BJ (cell line): ENCODE data around the gene PAX9. TPM values are rescaled to one million over a fixed set of nuclear protein-coding genes. Genes with fewer than 3 reads are reported as not detected.

Source experiments
- CTCF ChIA-PET: fragments of 350-600 bp; formaldehyde crosslinking; extraction: SDS; loops from one replicate; lab custom pipeline; 2021; ENCODE audit warnings: antibody characterized with exemption, inconsistent platforms; lab: Yijun Ruan, JAX
- POLR2A ChIA-PET: fragments of 300-600 bp; sonication (Branson Sonifier 250); formaldehyde crosslinking; extraction: SDS; loops from one replicate; lab custom pipeline; 2021; ENCODE audit warnings: antibody characterized with exemption; lab: Charles Lee
- DNase-seq: peaks from one replicate; pipeline ENCODE4 v3.0.0-alpha.2; 2011; ENCODE audit warnings: low read depth
- H3K27me3 ChIP-seq: 2 replicates; pipeline ENCODE4 v1.6.0; 2011; ENCODE audit warnings: low read length; ENCODE audit not compliant: control insufficient read depth, insufficient read depth
- H3K36me3 ChIP-seq: 2 replicates; pipeline ENCODE4 v1.5.1; 2011; ENCODE audit warnings: low read length; ENCODE audit not compliant: control insufficient read depth, insufficient read depth
- H3K4me3 ChIP-seq: 2 replicates; pipeline ENCODE4 v1.5.1; 2011; ENCODE audit warnings: low read depth, mild to moderate bottlenecking, control low read depth, low read length
- polyA plus RNA-seq: library from polyadenylated mRNA; depleted of rRNA; stranded (reverse); fragments of >200 nt; gene quantifications from 2 replicates; pipeline ENCODE4 v1.2.3, GENCODE V29; 2011
- TF ChIP-seq, protein P1 (sequence below): IDR thresholded peaks from 2 replicates; pipeline ENCODE4 v1.5.1; 2011; ENCODE audit warnings: low read depth, mild to moderate bottlenecking, control low read depth, inconsistent platforms, low read length, moderate library complexity; ENCODE audit not compliant: insufficient read depth

Gene PAX9
- polyA plus RNA-seq, 1 experiment = not detected

DNA sequence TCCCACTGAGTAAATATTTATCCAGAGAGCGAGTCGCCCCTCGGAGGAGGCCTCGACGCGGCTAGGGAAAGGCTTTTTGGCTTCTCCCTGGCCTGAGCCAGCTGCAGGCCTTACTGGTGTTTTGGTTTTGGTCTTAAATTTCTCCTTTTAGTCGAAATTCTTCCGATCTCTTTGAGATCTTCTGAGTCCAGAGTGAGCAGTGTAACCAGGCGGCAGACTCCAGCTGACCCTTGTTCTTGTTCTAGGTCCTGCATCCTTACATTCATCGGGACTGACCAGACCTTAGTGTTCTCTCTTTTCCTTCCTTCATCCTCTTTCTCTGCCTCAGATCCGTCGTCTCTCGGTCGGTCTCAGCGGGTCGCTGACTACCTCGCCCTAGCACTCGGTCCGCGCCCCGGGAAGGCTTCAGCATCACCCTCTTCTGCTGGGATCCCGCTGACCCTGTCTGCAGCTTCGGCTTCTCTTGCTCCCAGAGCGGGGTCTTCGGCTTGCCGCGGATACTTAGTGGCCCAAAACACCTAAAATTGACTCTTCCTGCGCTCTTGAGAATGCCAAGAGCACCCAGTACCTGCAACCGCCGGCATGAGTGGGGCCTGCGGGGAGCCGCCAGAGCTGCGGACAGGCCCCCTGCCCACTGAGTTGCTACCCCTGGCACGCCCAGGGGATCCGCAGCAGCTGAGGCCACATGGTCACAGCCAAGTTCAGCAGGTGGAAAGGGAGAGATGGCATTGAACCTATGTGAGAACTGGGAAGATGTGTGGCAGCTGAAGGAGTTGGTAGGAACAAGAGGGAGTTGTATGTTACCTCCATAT lies 2.4 kb upstream of the PAX9 start:
- H3K4me3 ChIP-seq = no peak overlapping the region
- CTCF ChIA-PET = interaction anchor here (0.9 kb wide), 1 partner anchor 491 kb away, joined by 4 read pairs; no protein-coding TSS in a partner anchor
- POLR2A ChIA-PET = interaction anchor here (0.6 kb wide), 1 partner anchor 28 kb away, joined by 4 read pairs; no protein-coding TSS in a partner anchor
- no peaks in the 10 kb centered on the region for H3K36me3 ChIP-seq
- no peak for DNase-seq
- H3K27me3 ChIP-seq = peaks cover 83% of the 10 kb centered on the region
- TF ChIP-seq, protein P1, sequence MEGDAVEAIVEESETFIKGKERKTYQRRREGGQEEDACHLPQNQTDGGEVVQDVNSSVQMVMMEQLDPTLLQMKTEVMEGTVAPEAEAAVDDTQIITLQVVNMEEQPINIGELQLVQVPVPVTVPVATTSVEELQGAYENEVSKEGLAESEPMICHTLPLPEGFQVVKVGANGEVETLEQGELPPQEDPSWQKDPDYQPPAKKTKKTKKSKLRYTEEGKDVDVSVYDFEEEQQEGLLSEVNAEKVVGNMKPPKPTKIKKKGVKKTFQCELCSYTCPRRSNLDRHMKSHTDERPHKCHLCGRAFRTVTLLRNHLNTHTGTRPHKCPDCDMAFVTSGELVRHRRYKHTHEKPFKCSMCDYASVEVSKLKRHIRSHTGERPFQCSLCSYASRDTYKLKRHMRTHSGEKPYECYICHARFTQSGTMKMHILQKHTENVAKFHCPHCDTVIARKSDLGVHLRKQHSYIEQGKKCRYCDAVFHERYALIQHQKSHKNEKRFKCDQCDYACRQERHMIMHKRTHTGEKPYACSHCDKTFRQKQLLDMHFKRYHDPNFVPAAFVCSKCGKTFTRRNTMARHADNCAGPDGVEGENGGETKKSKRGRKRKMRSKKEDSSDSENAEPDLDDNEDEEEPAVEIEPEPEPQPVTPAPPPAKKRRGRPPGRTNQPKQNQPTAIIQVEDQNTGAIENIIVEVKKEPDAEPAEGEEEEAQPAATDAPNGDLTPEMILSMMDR = no peak

DNA sequence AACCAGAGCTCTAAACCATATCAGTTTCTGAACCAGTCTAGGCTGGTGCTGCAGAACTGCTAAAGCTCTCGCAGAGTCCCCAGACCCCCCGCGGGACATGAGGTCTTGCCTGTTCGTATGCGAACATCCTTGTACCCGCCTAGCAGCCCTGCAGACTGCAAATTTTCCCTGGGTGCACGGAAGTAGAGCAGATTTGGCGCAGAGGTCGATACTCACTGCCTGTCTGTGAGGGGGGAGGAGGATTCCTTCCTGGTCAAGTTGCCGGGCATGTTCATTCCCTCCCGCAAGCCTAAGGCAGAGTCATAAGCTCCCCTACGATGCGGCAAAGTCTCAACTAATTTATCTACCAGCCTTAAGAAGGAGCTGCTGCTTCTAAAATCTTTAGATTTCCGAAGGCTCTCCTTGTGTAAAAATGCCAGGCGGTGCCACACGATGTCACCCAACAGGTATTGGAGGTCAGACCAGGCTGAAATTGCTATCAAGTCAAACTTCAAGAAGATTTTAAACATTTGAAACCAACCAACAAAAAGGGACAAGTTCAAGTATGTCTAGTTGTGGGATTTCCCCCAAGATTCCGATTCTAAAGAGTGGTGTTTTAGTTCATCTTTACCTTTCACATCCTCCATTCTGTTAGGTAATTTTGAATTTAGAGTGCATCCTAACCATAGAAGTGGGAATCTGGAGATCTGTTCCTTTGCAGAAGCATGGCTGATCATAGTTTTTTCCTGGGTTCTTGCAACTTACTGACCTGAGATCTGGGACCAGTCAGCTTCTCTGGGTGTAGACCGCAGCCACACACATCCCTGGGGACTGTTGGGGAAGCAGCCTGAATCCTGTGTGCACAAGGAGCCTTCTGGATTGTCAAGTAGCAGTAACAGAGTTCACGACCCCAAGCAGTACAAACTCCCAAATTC lies 1.6 kb upstream of the PAX9 start:
- no peak for DNase-seq
- TF ChIP-seq, protein P1 = no peak
- POLR2A ChIA-PET = no interaction called here
- CTCF ChIA-PET = interaction anchor here (0.7 to 0.9 kb wide), 2 partner anchors 10 to 490 kb away, joined by 3 to 4 read pairs; no protein-coding TSS in a partner anchor
- Histone ChIP-seq H3K27me3 (peaks cover 80% of the 10 kb centered on the region), H3K36me3 (no peaks in the 10 kb centered on the region), H3K4me3 (no peak overlapping the region)

DNA sequence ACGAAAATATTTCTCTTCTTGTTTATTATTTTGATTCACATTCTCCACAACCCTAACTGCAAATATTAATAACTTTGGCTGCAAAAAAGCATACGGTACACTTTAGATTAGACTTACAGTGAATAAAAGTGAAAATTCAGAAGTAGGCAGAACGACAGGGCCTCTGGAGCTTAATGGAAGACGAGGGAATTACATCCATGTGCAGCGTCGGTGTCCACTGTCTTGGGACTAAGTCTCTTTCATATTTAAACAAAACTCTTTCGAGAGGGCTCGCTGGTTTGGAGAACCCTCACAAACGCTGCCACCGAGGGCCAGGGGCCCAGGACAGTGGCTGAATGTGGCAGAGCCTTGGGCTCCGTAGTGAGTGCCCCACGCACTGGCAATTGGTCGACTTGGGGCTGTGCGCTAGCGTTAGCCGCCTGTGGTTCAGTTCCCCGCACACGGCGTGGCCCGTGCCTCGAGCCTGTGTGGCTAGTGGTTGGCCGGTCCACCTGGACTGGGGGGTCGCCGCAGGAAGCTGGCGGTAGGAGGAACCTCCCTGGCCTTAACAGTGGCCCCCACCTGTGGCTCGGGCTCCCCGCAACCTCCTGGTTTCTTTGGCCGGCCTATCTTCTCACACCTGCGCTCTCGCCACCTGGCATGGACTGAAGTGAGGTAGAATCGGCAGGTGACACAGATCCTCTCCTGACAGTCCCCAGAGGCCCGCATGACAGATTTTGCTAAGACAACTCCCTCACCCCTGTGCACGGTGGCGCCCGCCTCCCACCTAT lies 739 bp upstream of the PAX9 start:
- no peaks in the 10 kb centered on the region for H3K36me3 ChIP-seq
- H3K4me3 ChIP-seq = no peak overlapping the region; the same call in 1 of the 2 replicates
- DNase-seq = no peak
- ChIA-PET CTCF (interaction anchor here (1.4 kb wide), 1 partner anchor 489 kb away, joined by 3 read pairs; no protein-coding TSS in a partner anchor), POLR2A (interaction anchor here (0.6 kb wide), 1 partner anchor 254 kb away, joined by 3 read pairs; no protein-coding TSS in a partner anchor)
- TF ChIP-seq, protein P1 = no peak
- H3K27me3 ChIP-seq = peaks cover 79% of the 10 kb centered on the region

DNA sequence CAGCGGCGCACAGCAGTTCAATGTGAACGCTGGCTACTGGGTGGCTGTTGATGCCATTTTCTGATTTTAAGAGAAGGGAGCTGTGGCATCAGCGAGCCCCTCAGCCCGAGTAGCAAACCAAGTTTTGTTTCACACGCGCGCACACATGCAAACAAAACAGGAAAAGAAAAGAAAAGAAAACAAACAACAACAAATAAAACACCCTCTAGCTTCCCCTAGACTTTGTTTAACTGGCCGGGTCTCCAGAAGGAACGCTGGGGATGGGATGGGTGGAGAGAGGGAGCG lies 540 bp downstream of the PAX9 start:
- ChIA-PET CTCF (interaction anchor here (1.4 kb wide), 1 partner anchor 488 kb away, joined by 3 read pairs; no protein-coding TSS in a partner anchor), POLR2A (no interaction called here)
- TF ChIP-seq, protein P1 = no peak
- Histone ChIP-seq H3K27me3 (peaks cover 76% of the 10 kb centered on the region), H3K4me3 (peak overlapping the region; percentile 28), H3K36me3 (no peaks in the 10 kb centered on the region)
- no peak for DNase-seq
